ENCODE data around the gene OR56A5.

Gene OR56A5

DNA sequence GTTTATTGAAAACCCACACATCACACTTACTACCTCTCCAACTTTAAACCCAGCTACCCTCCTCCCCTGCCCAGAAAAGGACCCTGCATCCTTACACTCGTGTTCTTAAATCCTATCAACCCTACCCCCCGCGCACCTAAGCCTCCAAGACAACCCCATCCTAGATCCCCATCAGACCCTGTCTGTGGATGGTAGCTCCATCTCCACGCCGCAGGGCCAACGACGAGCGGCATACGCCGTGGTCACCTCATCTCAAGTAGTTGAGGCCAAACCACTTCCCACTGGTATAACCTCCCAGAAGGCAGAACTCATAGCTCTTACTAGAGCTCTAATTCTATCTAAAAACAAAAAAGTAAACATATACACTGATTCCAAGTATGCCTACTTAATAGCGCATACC lies 35.6 kb downstream of the OR56A5 start:
- no peak for DNase-seq

- DNase-seq, result no peak
Observed at GRCh38 chr11:5931061-5931460, 37.2 kb downstream of the OR56A5 start.

- no peak for DNase-seq
Observed at GRCh38 chr11:5930614-5931013, 37.7 kb downstream of the OR56A5 start.

- DNase-seq, result no peak
Observed at GRCh38 chr11:5929571-5930368, 38.5 kb downstream of the OR56A5 start.

DNA sequence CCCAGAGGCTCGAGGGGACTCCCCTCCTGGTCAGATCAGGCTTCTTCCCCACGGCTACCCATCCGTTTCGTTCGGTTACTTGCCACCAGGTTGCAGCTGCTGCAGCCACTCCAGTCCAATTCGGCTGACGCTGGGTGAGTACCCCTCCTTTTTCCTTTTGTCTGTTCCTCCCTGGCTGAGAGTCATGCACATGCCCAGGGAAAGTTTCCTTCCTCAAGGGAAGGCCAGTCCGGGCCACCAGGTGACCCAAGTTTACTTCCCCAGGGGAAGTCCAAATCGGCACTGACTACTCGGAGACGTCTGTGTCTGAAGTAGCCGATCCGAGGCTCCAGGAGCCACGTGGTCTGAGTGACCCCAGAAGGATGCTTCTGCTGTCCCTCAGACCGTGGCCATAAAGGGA lies 39.5 kb downstream of the OR56A5 start:
- no peak for DNase-seq

DNA sequence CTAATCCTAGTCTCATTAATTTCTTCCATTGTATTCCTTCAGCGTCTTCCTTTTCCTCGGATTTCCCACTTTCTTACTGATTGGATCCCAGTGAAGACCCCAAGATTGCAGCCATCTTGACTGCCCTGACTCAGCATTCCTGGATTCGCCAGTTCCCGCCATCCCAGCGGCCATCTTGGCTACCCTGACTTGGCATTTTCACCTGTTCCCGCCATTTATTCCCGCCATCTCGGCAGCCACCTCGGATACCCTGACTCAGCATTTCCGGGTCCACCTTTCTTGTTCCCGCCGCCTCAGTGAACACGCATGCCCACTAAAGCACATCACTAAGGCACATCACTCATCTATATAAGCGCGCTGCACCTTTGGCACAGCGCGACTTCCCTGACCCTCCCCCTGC lies 40.0 kb downstream of the OR56A5 start:
- no peak for DNase-seq

DNA sequence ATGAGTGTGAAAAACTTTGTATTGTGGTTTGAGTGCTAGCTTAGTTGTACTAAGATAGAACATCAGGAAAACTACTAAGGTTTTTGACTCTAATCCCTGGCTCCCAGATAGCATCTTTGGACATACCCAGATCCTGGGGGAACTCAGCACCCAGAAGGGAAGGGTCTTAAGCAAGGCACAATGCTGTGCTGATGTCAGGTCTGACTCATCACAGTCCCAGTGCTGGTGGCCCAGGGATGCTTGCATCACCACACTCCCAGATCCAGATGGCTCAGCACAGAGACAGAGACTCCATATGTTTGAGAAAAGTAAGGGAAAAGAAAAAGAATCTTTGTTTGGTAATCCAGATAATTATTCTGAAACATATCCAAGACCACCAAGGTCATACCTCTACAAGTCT lies 44.5 kb downstream of the OR56A5 start:
- no peak for DNase-seq

- no peak for DNase-seq
Observed at GRCh38 chr11:5923427-5923776, 44.9 kb downstream of the OR56A5 start.

DNA sequence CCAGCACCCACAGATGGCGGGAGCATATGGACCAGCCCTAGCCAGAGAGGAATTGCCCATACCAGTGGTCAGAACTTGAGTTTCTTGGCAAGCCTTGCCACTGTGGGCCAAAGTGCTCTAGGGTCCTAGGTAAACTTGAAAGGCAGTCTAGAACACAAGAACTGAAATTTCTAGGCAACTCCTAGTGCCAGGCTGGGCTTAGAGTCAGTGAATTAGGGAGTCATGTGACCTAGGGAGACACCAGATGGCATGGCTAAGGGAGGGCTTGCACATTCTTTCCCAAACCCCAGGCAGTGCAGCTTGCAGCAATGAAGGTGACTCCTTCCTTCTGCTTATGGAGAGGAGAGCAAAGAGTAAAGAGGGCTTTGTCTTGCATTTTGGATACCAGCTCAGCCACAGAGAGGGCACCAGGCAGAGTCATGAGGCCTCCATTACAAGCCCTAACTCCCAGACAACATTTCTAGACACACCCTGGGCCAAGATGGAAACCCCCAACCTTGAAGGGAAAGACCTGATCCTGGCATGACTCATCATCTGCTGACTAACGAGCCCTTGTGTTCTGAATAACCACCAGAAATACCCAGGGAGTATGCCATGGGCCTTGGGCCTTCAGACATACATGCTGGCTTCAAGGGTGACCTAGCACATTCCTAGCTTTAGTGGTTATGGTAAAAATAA lies 45.4 kb downstream of the OR56A5 start:
- DNase-seq, result no peak
